ENCODE results near the gene PTPRN2.

PTPRN2 gene

DNA sequence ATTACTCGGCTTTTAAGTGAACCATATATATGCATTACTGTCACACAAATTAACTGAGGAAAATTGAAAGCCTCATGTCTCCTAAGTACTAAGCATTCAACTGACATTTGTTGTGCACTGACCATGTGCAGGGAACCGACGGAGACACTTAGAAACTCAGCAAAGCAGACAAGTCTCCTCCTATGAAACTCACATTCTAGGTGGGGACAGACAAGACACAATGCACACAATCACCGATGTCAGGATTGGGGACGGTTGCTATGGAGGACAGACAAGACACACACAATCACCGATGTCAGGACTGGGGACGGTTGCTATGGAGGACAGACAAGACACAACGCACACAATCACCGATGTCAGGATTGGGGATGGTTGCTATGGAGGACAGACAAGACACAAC is 134.0 kb downstream of the PTPRN2 start:
- no peaks in the 10 kb centered on the region for H3K27me3 ChIP-seq (ENCODE audit: insufficient read depth, low read length, poor library complexity)
- H3K18ac ChIP-seq (ENCODE audit: low read length): no peak overlapping the region
- no peak overlapping the region for H2BK120ac ChIP-seq (ENCODE audit: low read depth, low read length)
- no peaks in the 10 kb centered on the region for H3K79me2 ChIP-seq (ENCODE audit: control insufficient read depth, insufficient read depth, low read length)
- H3K27ac ChIP-seq (ENCODE audit: low read depth, low read length): no peak overlapping the region
- no peak overlapping the region for H3K4ac ChIP-seq (ENCODE audit: low read depth, low read length)
- H3K36me3 ChIP-seq (ENCODE audit: control insufficient read depth, insufficient read depth, low read length): no peaks in the 10 kb centered on the region
- H4K8ac ChIP-seq (ENCODE audit: low read depth, low read length): no peak overlapping the region
- no peak overlapping the region for H4K5ac ChIP-seq (ENCODE audit: low read length)
- H2AK5ac ChIP-seq (ENCODE audit: low read length): no peak overlapping the region
- no peak overlapping the region for H2BK5ac ChIP-seq (ENCODE audit: low read length)
- DNase-seq: peak; percentile 37
- no peak overlapping the region for H3K4me3 ChIP-seq (ENCODE audit: low read length)
- no peak overlapping the region for H2BK15ac ChIP-seq (replicated peaks; ENCODE audit: low read depth)
- WGBS (ENCODE audit: extremely low coverage, insufficient coverage, low lambda C conversion rate): no CpG with 5 or more reads among the region's 9 CpGs
- H3K23ac ChIP-seq (ENCODE audit: low read length): no peak overlapping the region
- H3K79me1 ChIP-seq (ENCODE audit: low read length): no peaks in the 10 kb centered on the region
- no peak overlapping the region for H3K4me2 ChIP-seq (ENCODE audit: low read length)
- no peak overlapping the region for H3K9ac ChIP-seq (ENCODE audit: low read length)
- no peak overlapping the region for H3K56ac ChIP-seq (ENCODE audit: low read length)
- no peaks in the 10 kb centered on the region for H3K4me1 ChIP-seq (ENCODE audit: control insufficient read depth, low read depth, low read length)

DNA sequence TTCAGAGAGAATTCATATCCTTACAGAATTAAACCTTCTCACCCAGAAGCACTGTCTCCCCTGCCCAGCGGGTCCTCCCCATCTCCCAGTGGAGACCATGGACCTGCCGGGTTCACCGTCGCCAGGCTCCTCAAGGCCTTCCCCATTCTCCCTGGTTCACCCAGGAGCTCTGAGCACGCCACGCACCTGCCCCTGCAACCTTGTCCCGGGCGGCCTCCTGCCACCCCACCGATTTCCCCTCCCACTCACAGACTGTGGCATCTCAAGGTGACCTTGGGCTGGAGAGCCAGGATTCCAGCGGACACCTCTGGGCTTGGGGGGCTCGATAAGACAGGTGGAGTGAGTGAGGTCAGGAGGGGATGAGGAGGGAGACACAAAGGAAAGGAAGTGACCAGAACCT is 135.3 kb downstream of the PTPRN2 start:
- H4K8ac ChIP-seq (ENCODE audit: low read depth, low read length): no peak overlapping the region
- H3K79me2 ChIP-seq (ENCODE audit: control insufficient read depth, insufficient read depth, low read length): no peaks in the 10 kb centered on the region
- H3K4me3 ChIP-seq (ENCODE audit: low read length): no peak overlapping the region
- no peak overlapping the region for H3K9ac ChIP-seq (ENCODE audit: low read length)
- no peaks in the 10 kb centered on the region for H3K79me1 ChIP-seq (ENCODE audit: low read length)
- no peak overlapping the region for H3K18ac ChIP-seq (ENCODE audit: low read length)
- no peak overlapping the region for H4K5ac ChIP-seq (ENCODE audit: low read length)
- no peak overlapping the region for H2AK5ac ChIP-seq (ENCODE audit: low read length)
- no peak overlapping the region for H3K4ac ChIP-seq (ENCODE audit: low read depth, low read length)
- no peak overlapping the region for H3K27ac ChIP-seq (ENCODE audit: low read depth, low read length)
- H3K4me2 ChIP-seq (ENCODE audit: low read length): no peak overlapping the region
- no peaks in the 10 kb centered on the region for H3K27me3 ChIP-seq (ENCODE audit: insufficient read depth, low read length, poor library complexity)
- H2BK15ac ChIP-seq (replicated peaks; ENCODE audit: low read depth): no peak overlapping the region
- H3K56ac ChIP-seq (ENCODE audit: low read length): no peak overlapping the region
- WGBS (ENCODE audit: extremely low coverage, insufficient coverage, low lambda C conversion rate): no CpG with 5 or more reads among the region's 11 CpGs
- H2BK120ac ChIP-seq (ENCODE audit: low read depth, low read length): no peak overlapping the region
- no peak for DNase-seq
- H3K4me1 ChIP-seq (ENCODE audit: control insufficient read depth, low read depth, low read length): no peaks in the 10 kb centered on the region
- H2BK5ac ChIP-seq (ENCODE audit: low read length): no peak overlapping the region
- no peak overlapping the region for H3K23ac ChIP-seq (ENCODE audit: low read length)
- H3K36me3 ChIP-seq (ENCODE audit: control insufficient read depth, insufficient read depth, low read length): no peaks in the 10 kb centered on the region

DNA sequence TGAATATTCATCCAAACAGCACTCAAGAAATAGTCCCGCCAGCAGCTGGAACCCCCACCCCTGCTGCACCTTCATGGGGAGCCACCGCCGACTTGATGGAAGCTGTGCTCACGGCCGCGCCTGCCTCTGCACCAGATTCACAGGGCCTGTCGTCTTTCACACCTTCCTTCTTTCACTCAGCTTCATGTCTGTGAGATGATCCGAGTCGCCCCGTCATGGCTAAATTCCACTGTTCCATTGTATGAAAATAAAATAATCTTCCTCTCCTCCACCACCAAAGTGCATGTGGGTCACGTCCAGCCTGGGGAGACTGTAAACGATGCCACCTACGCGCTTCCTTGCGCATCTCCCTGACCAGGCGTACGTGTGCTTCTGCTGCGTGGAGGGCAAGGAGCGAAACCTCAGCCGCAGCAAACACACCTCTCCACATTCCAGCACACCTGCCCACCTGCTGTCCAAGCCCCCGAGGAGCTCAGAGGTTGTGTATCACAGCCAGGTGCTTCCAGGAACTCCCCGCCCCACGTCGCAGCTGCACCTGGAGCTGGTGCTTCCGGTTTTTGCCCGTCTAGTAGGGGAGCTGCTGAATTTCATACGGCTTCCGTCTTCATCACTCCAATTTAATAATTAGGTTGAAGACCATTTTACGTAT is 137.0 kb downstream of the PTPRN2 start:
- Histone ChIP-seq H3K9ac (ENCODE audit: low read length) (no peak overlapping the region), H3K27ac (ENCODE audit: low read depth, low read length) (no peak overlapping the region), H3K79me2 (ENCODE audit: control insufficient read depth, insufficient read depth, low read length) (no peaks in the 10 kb centered on the region), H4K5ac (ENCODE audit: low read length) (no peak overlapping the region), H2BK120ac (ENCODE audit: low read depth, low read length) (no peak overlapping the region), H3K4me2 (ENCODE audit: low read length) (no peak overlapping the region), H3K56ac (ENCODE audit: low read length) (no peak overlapping the region), H3K4me1 (ENCODE audit: control insufficient read depth, low read depth, low read length) (no peaks in the 10 kb centered on the region), H3K27me3 (ENCODE audit: insufficient read depth, low read length, poor library complexity) (no peaks in the 10 kb centered on the region), H2BK5ac (ENCODE audit: low read length) (no peak overlapping the region), H3K4me3 (ENCODE audit: low read length) (no peak overlapping the region), H2AK5ac (ENCODE audit: low read length) (no peak overlapping the region), H2BK15ac (replicated peaks; ENCODE audit: low read depth) (no peak overlapping the region), H3K79me1 (ENCODE audit: low read length) (no peaks in the 10 kb centered on the region), H3K4ac (ENCODE audit: low read depth, low read length) (no peak overlapping the region), H3K18ac (ENCODE audit: low read length) (no peak overlapping the region), H3K36me3 (ENCODE audit: control insufficient read depth, insufficient read depth, low read length) (no peaks in the 10 kb centered on the region), H4K8ac (ENCODE audit: low read depth, low read length) (no peak overlapping the region), H3K23ac (ENCODE audit: low read length) (no peak overlapping the region)
- DNase-seq: no peak
- no CpG with 5 or more reads among the region's 29 CpGs for WGBS (ENCODE audit: extremely low coverage, insufficient coverage, low lambda C conversion rate)

DNA sequence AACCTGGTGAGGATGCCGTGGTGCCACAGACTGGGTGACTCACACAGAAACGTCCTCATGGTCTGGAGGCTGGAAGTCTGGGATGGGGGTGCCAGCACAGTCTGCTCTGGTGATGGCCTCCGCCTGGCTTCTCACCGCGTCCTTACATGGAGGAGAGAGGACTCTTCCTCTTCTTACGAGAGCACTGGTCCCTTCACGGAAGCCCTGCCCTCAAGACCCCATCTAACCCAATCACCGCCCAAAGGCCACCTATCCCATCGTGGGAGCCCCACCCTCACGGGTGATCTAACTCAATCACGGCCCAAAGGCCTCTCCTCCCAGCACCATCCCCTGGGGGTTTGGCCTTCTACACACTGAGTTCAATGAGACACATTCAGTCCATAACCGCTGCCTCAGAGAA is 137.7 kb downstream of the PTPRN2 start:
- H3K9ac ChIP-seq (ENCODE audit: low read length): no peak overlapping the region
- no peaks in the 10 kb centered on the region for H3K79me2 ChIP-seq (ENCODE audit: control insufficient read depth, insufficient read depth, low read length)
- no CpG with 5 or more reads among the region's 12 CpGs for WGBS (ENCODE audit: extremely low coverage, insufficient coverage, low lambda C conversion rate)
- no peaks in the 10 kb centered on the region for H3K4me1 ChIP-seq (ENCODE audit: control insufficient read depth, low read depth, low read length)
- no peak overlapping the region for H3K4me2 ChIP-seq (ENCODE audit: low read length)
- DNase-seq: no peak
- H4K8ac ChIP-seq (ENCODE audit: low read depth, low read length): no peak overlapping the region
- no peak overlapping the region for H3K56ac ChIP-seq (ENCODE audit: low read length)
- H2BK15ac ChIP-seq (replicated peaks; ENCODE audit: low read depth): no peak overlapping the region
- no peak overlapping the region for H3K4me3 ChIP-seq (ENCODE audit: low read length)
- no peak overlapping the region for H2BK120ac ChIP-seq (ENCODE audit: low read depth, low read length)
- H3K4ac ChIP-seq (ENCODE audit: low read depth, low read length): no peak overlapping the region
- H3K27ac ChIP-seq (ENCODE audit: low read depth, low read length): no peak overlapping the region
- no peak overlapping the region for H3K18ac ChIP-seq (ENCODE audit: low read length)
- no peaks in the 10 kb centered on the region for H3K79me1 ChIP-seq (ENCODE audit: low read length)
- no peak overlapping the region for H3K23ac ChIP-seq (ENCODE audit: low read length)
- no peaks in the 10 kb centered on the region for H3K27me3 ChIP-seq (ENCODE audit: insufficient read depth, low read length, poor library complexity)
- H4K5ac ChIP-seq (ENCODE audit: low read length): no peak overlapping the region
- no peak overlapping the region for H2AK5ac ChIP-seq (ENCODE audit: low read length)
- no peak overlapping the region for H2BK5ac ChIP-seq (ENCODE audit: low read length)
- no peaks in the 10 kb centered on the region for H3K36me3 ChIP-seq (ENCODE audit: control insufficient read depth, insufficient read depth, low read length)

DNA sequence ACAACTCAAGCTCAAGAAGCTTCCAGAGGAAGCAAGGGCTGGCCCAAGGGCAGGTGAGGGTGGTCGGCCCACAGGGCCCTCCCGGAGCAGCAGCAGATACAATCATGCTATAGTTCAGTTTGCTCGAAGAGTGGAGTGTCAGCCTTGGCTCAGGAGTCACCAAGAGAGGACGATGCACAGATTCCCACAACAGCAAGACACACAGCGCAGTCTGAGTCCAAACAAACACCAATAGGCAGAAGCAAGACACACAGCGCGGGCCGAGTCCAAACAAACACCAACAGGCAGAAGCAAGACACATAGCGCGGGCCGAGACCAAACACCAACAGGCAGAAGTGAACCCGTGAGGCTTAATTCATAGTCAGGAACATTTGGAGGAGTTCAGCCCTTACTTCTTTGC is 138.4 kb downstream of the PTPRN2 start:
- DNase-seq: no peak
- Histone ChIP-seq H3K18ac (ENCODE audit: low read length) (no peak overlapping the region), H3K23ac (ENCODE audit: low read length) (no peak overlapping the region), H4K5ac (ENCODE audit: low read length) (no peak overlapping the region), H3K4ac (ENCODE audit: low read depth, low read length) (no peak overlapping the region), H3K4me2 (ENCODE audit: low read length) (no peak overlapping the region), H3K27ac (ENCODE audit: low read depth, low read length) (no peak overlapping the region), H3K79me2 (ENCODE audit: control insufficient read depth, insufficient read depth, low read length) (no peaks in the 10 kb centered on the region), H3K27me3 (ENCODE audit: insufficient read depth, low read length, poor library complexity) (no peaks in the 10 kb centered on the region), H2BK120ac (ENCODE audit: low read depth, low read length) (no peak overlapping the region), H3K36me3 (ENCODE audit: control insufficient read depth, insufficient read depth, low read length) (no peaks in the 10 kb centered on the region), H4K8ac (ENCODE audit: low read depth, low read length) (no peak overlapping the region), H3K4me3 (ENCODE audit: low read length) (no peak overlapping the region), H3K56ac (ENCODE audit: low read length) (no peak overlapping the region), H2AK5ac (ENCODE audit: low read length) (no peak overlapping the region), H3K79me1 (ENCODE audit: low read length) (no peaks in the 10 kb centered on the region), H2BK5ac (ENCODE audit: low read length) (no peak overlapping the region), H2BK15ac (replicated peaks; ENCODE audit: low read depth) (no peak overlapping the region), H3K9ac (ENCODE audit: low read length) (no peak overlapping the region), H3K4me1 (ENCODE audit: control insufficient read depth, low read depth, low read length) (no peaks in the 10 kb centered on the region)
- no CpG with 5 or more reads among the region's 12 CpGs for WGBS (ENCODE audit: extremely low coverage, insufficient coverage, low lambda C conversion rate)

DNA sequence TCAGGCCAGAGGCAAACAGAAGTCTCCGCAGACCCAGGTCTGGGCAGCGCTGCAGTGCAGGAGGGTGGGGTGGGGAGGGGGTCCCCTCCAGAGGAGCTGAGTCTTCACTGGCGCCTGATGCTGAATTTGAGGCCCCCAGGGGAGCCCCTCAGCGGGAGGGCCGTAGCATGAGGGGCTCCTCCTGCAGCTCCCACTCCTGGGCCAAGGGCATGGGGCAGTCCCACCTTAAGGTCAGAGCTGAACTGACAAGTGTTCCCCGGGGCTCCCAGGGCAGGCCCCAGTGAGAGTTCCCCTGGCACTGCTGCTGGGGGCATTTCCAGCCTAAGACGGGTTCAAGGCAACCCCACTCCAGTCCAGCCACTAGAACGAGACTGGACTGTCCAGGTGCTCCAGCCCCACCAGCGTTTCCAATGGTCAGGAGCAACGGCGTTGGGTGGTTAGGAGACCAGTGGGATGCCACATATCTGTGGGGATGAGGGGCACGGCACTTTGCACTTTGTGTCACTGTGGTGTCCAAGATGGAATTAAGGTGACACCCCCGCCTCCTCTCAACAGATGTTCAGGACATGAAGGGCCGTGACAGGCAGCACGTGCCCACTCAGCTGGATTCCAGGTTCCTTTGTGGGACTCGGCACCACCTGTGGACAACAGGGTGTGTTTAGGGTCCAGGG is 139.1 kb downstream of the PTPRN2 start:
- no peak overlapping the region for H3K18ac ChIP-seq (ENCODE audit: low read length)
- no peak overlapping the region for H3K9ac ChIP-seq (ENCODE audit: low read length)
- no peaks in the 10 kb centered on the region for H3K36me3 ChIP-seq (ENCODE audit: control insufficient read depth, insufficient read depth, low read length)
- H2BK15ac ChIP-seq (replicated peaks; ENCODE audit: low read depth): no peak overlapping the region
- no peak overlapping the region for H4K8ac ChIP-seq (ENCODE audit: low read depth, low read length)
- H3K27me3 ChIP-seq (ENCODE audit: insufficient read depth, low read length, poor library complexity): no peaks in the 10 kb centered on the region
- no peak for DNase-seq
- no peaks in the 10 kb centered on the region for H3K79me1 ChIP-seq (ENCODE audit: low read length)
- no peak overlapping the region for H2BK5ac ChIP-seq (ENCODE audit: low read length)
- H4K5ac ChIP-seq (ENCODE audit: low read length): no peak overlapping the region
- H3K4me3 ChIP-seq (ENCODE audit: low read length): no peak overlapping the region
- no peak overlapping the region for H2AK5ac ChIP-seq (ENCODE audit: low read length)
- no peak overlapping the region for H3K23ac ChIP-seq (ENCODE audit: low read length)
- WGBS (ENCODE audit: extremely low coverage, insufficient coverage, low lambda C conversion rate): no CpG with 5 or more reads among the region's 16 CpGs
- no peak overlapping the region for H3K4ac ChIP-seq (ENCODE audit: low read depth, low read length)
- H3K27ac ChIP-seq (ENCODE audit: low read depth, low read length): no peak overlapping the region
- no peaks in the 10 kb centered on the region for H3K79me2 ChIP-seq (ENCODE audit: control insufficient read depth, insufficient read depth, low read length)
- no peak overlapping the region for H2BK120ac ChIP-seq (ENCODE audit: low read depth, low read length)
- no peak overlapping the region for H3K4me2 ChIP-seq (ENCODE audit: low read length)
- H3K56ac ChIP-seq (ENCODE audit: low read length): no peak overlapping the region
- no peaks in the 10 kb centered on the region for H3K4me1 ChIP-seq (ENCODE audit: control insufficient read depth, low read depth, low read length)
